Stomach (tissue), 4 donors: Measurements from ENCODE around the gene FAM168A.

Experiments used
- EP300 ChIP-seq: sonication (generic); formaldehyde crosslinking; IDR thresholded peaks from one replicate; pipeline ENCODE4 v1.6.1; 2017; ENCODE audit warnings: antibody characterized with exemption
- POLR2A ChIP-seq, 4 donors: fragments of 450-650 bp; IDR thresholded peaks; one replicate each; pipeline ENCODE4 v1.6.1; 2016; ENCODE audit warnings: antibody characterized with exemption in 4 of 4, control low read depth in 2 of 4, mild to moderate bottlenecking in 1 of 4, moderate library complexity in 1 of 4
- TF ChIP-seq, protein P1 (sequence below), 7 experiments: fragments of 450-650 bp in 4 of 7; fragments of 200-600 bp in 3 of 7; sonication (generic) in 3 of 7; IDR thresholded peaks; one replicate each; pipeline ENCODE4 v1.5.1; 2016 to 2019; ENCODE audit warnings: antibody characterized with exemption in 7 of 7, control low read depth in 2 of 7, mild to moderate bottlenecking in 1 of 7

DNA sequence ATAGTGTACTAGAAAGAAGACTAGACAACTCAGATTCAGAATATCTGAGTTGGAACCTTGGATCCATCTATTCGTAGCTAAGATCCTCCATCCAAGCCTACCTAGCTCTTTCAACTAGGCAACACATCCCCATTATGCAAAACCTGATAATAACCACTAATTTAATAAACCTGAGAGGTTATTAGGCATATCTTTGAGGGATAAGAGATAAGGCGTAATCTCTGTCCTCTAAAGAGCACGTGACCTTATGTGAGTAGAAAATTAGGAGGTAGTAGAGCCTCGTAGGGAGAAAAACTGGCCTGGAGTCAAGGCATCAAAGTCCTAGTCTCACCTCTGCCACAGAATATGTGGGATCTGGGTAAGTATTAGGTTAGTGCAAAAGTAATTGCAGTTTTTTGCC lies 87.8 kb downstream of the FAM168A start:
- TF ChIP-seq, protein P1, sequence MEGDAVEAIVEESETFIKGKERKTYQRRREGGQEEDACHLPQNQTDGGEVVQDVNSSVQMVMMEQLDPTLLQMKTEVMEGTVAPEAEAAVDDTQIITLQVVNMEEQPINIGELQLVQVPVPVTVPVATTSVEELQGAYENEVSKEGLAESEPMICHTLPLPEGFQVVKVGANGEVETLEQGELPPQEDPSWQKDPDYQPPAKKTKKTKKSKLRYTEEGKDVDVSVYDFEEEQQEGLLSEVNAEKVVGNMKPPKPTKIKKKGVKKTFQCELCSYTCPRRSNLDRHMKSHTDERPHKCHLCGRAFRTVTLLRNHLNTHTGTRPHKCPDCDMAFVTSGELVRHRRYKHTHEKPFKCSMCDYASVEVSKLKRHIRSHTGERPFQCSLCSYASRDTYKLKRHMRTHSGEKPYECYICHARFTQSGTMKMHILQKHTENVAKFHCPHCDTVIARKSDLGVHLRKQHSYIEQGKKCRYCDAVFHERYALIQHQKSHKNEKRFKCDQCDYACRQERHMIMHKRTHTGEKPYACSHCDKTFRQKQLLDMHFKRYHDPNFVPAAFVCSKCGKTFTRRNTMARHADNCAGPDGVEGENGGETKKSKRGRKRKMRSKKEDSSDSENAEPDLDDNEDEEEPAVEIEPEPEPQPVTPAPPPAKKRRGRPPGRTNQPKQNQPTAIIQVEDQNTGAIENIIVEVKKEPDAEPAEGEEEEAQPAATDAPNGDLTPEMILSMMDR (IDR thresholded peaks at IDR 0.05) = no peak
- TF ChIP-seq EP300 = no peak
- TF ChIP-seq POLR2A (IDR thresholded peaks at IDR 0.05) = no peak
